Measurements from ENCODE around the gene STOM.
"Not testable (repeated sequence)": the region's sequence is repeated elsewhere in the genome, so short reads cannot be mapped to it uniquely, and the experiment has no call there.

STOM gene

GRCh38 chr9:121369595-121370265, at the start of gene STOM:
STOM (minus strand) TSS chr9:121370250; CDS start chr9:121370187, 63 bp downstream.
- peak; percentile 13 for DNase-seq (ENCODE audit: low read depth)

DNA sequence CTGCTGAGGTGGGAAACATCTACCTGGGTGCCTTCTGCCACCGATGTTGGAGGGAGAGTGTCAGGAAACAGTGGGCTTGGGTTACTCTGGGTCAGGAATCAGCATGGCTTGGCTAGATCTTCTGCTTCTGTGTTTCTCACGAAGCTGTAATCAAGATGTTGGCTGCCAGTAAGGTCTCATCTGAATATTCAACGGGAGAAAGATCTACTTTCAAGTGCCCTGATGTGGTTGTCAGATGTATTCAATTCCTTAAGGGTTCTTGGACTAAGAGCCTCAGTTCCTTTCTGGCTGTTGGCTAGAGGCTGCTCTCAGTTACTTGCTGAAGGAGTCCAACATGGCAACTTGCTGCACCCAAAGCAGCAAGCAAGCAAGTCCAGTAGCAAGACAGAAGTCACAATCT, 41.9 kb upstream of the STOM start:
- no peak for DNase-seq (ENCODE audit: low read depth)

- DNase-seq (ENCODE audit: low read depth), result no peak
These were observed 35.8 kb upstream of the STOM start for GRCh38 chr9:121405899-121406298.

DNA sequence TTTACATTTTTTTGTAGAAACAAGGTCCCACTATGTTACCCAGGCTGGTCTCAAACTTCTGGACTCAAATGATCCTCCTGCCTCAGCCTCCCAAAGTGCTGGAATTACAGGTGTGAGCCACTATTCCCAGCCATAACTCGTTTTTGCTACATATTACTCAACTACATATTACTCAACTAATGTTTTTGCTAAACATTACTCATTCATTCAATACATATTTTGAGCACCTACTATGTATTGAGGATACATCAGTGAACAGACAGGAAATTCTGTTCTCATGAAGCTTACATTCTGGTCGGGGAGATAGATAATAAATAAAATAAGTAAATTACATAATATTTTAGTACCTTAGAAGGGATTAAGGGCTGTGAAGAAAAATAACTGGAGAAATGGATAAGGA, 34.9 kb upstream of the STOM start:
- no peak for DNase-seq (ENCODE audit: low read depth)

GRCh38 chr9:121399883-121400607, 30.0 kb upstream of the STOM start:
- DNase-seq (ENCODE audit: low read depth), result no peak

- no peak for DNase-seq (ENCODE audit: low read depth)
These were observed 29.3 kb upstream of the STOM start for GRCh38 chr9:121399126-121399882.

DNA sequence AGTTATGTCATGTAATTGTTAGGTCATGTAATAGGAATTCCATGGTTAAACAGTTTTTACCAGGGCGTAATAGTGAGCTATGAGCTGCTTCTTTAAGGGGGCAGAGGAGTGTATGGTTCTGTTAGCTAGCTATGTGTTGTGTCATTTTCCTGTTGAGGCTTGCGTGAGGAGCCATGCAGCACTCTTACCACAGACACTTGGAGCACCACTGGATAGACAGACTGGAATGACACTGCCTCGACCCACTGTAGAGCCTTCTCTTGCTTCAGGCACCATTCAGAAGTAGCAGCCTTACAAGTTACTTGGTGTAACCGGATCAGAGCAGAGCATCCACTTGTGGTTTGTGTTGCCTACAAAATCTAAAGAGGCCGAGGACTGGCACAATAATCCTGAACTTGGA, 28.3 kb upstream of the STOM start:
- no peak for DNase-seq (ENCODE audit: low read depth)

DNA sequence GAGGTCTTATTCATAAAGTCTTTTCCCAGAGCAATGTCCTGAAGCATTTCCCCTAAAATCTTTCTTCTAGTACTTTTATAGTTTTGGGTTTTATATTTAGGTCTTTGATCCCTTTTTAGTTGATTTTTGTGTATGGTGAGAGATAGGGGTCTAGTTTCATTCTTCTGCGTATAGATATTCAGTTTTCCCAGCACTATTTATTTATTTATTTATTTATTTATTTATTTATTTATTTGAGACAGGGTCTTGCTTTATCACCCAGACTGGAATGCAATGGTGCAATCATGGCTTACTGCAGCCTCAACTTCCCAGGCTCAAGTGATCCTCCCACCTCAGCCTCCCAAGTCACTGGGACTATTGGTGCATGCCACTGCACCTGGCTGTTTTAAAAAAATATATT, 27.2 kb upstream of the STOM start:
- not testable (repeated sequence) for DNase-seq (ENCODE audit: low read depth)

DNA sequence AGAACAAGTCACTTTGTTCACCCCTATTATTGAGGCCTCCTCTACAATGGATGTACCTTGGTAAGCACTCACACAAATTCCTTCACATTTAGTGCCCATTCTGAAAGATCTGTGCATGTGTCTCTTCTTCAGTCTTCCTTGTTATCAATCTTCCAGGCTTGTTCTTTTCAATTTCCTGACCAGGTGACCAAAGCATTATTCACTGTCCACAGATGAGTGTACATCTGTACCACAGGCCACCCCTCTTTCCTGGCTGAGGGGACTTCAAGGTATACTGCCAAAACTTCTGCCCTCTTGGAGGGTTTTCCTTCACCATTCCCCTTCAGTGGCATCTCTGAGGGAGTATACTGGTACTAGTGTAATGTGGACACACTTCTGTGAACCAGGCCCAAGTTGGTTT, 25.5 kb upstream of the STOM start:
- DNase-seq (ENCODE audit: low read depth), result no peak

GRCh38 chr9:121394292-121394691, 24.2 kb upstream of the STOM start:
- DNase-seq (ENCODE audit: low read depth), result no peak

GRCh38 chr9:121393318-121393717, 23.3 kb upstream of the STOM start:
- no peak for DNase-seq (ENCODE audit: low read depth)

DNA sequence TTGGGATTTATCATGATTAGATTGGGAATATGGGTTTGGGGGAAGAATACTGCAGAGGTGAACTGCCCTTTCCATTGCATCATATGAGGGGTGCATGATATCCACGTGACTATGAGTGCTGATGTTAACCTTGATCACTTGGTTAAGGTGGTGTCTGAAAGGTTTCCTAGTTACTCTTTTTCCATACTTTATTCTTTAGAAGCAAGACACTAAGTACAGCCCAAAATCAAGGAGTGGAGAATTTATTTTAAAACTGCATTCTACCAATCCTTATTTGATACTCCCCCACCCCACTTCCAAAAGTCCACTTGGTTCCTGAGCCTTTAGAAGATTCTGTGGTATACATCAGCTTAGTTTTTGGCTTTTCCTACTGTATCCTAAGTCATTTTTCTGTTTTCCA, 20.3 kb upstream of the STOM start:
- no peak for DNase-seq (ENCODE audit: low read depth)

- no peak for DNase-seq (ENCODE audit: low read depth)
These were observed 18.3 kb upstream of the STOM start for GRCh38 chr9:121388140-121388905.

DNA sequence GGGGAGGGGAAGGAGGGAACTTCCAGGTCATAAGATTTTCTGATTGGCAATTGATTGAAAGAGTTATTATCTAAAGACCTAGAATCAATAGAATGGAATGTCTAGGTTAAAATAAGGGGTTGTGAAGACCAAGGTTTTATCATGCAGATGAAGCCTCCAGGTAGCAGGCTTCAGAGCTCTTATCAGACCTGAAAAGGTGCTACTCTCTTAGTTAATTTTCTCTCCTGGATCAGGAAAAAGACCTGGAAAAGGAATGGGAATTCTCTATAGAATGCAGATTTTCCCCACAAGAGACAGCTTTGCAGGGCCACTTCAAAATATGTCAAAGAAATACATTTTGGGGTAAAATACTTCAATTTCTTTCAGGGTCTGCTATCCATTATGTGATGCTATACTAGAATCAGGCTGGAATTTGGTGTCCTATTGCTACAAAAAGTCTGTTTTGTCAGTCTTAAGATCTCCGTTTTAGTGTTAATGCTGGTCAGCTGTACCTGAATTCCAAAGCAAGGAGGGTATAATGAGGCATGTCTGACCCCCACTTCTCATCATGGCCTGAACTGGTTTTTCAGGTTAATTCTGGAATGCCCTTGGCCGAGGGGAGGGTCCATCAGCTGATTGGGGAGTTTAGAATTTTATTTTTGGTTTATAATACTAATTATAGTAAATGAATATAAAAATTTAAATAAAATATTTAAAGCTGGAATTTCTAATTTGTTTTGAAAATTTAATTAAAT, 16.6 kb upstream of the STOM start:
- no peak for DNase-seq (ENCODE audit: low read depth)

DNA sequence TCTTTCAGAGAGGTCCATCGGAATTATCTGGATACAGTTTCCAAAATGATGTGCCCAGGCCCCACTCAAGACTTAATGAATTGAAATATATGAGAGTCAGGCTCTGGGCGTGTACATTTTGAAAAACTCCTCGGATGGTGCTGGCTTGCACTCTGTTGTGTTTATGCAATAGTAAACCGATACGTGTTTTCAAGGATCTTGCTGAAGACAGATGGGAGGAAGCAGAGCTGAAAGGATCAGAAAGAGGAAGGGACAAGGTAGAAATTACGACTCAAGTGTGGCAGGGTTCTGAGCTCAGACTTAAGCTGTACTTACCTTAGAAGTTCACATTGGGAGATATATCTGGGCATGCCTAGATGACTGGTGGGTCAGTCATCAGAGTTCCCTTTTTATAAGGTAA, 13.7 kb upstream of the STOM start:
- no peak for DNase-seq (ENCODE audit: low read depth)

DNA sequence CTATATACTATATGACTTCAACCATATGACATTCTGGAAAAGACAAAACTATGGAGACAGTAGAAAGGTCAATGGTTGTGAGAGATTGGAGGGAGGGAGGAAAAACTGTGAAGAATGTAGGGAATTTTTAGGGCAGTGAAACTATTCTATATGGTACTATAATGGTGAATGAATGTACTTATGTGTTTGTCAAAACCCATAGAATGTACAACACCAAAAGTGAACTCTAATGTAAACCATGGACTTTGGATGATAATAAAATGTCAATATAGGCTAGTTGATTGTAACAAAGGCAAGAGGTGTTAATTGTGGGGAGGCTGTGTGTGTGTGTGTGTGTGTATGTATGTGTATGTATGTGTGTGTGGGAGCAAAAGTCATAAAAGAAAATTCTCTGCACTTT, 10.8 kb upstream of the STOM start:
- no peak for DNase-seq (ENCODE audit: low read depth)

DNA sequence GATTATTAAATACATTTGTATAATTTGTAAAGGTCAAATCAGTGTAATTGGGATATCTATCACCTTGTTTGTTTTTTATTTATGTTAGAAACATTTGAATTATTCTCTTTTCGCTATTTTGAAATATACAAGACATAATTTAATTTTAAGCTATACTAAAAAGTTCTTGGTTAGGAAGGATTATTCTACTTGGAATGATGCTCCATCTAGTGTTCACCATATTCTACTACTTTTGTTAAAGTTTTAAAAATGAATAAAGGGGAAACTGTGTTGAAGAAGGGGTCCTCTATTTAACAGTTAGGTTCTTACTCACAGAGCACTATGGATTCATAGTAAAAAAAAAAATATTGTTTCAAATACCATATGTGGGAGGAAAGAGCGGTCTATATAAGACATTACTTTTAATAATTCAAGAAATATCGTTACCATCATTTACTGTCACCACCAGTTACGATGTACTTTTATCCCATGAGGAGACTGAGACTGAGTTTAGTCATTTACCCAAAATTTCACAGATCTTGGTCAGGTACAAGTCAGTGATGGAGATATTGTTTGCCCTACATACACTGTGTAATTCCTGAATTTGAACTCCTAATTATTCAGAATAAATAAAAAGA, 6.3 kb upstream of the STOM start:
- no peak for DNase-seq (ENCODE audit: low read depth)

- DNase-seq (ENCODE audit: low read depth), result no peak
These were observed 3.1 kb upstream of the STOM start for GRCh38 chr9:121373011-121373729.

DNA sequence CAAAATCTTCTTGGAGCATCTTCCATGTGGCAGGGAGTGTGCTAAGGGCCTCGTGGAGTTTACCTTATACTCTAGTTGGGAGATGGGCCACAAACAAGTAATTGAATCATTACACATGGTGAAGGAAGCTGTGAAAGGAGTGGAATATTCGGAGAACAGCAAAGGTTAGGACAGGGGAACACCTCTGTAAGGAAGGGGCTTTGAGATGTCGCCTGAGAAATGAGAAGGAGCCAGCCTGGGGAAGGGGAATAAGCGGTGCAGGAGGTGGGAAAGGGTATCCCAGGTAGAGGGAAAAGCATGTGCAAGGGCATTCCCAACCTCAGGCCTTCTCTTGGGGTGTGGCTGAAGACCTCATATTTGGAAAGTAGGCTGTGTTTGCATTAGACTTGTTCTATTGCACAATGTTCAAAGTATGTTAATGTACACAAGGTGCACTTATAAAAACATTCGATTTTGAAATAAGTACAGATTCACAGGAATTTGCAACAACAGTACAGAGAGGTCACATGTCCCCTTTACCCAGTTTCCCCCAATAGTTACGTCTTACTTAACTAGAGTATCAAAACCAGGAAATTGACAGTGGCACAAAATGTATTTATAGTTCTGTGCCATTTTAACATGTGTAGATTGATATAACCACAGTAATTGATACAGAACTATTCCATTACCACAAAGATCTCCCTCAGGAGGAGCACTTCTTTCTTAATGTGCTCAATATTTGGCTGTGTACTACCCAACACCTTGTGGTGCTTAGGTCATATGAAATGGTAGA, 2.4 kb upstream of the STOM start:
- no peak for DNase-seq (ENCODE audit: low read depth)
